Left forelimb (tissue), 1 donor: ENCODE measurements around the gene DOCK3.
"Not testable (repeated sequence)": the region's sequence is repeated elsewhere in the genome, so short reads cannot be mapped to it uniquely, and the experiment has no call there.

Experiments used
- DNase-seq: peaks from one replicate; pipeline ENCODE4 v3.0.0-alpha.2; 2018; ENCODE audit warnings: low spot score

DOCK3 gene

DNA sequence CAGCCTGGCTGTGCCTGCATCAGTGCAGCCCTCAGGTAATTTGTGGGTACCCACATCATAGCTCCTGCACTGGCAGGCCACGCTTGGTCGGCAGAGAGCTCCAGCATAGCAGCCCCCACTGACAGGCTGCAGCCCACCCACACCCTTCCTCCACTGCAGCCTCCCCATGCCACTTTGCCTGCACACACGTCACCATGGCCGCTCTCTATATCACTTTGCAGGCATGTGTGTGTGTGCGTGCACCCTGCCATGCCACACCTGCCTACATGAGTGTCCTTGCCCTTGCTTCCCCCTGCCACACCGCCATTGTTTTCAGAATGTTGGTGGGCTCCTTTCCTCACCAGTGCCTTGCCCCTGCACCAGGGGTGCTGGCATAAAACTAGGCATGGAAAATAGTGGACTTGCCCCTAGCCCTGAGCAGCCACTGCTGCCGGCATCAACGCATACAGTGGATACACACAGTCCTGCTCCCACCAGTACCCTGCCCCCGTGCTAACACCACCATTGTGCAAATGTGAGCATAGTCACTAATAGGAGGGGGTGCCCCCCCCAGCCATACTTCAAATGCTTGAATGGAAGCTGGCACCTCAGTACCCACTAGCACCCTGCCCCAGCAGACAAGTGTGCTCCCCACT, 431.6 kb downstream of the DOCK3 start:
- no peak for DNase-seq

GRCh38 chr3:51110586-51110985, 435.9 kb downstream of the DOCK3 start:
- DNase-seq = no peak

DNA sequence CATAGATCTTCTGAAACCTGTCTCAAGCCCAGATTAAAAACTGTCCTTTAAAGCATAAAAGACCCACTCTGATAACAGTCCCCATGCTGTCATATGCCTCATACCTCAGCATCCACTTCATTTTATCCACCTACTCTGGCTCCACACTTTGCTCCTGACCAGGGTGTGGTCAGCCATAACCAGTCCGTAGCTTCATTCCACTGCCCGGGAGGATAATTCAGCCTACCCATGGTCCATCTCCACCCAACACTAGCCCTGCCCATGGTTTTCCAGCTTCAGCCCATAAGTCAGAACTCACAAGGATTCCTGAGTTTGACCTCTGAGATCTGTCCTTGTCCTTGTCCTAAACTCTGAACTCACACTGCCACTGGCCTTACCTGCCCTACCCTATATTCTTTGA, 448.2 kb downstream of the DOCK3 start:
- DNase-seq = no peak

GRCh38 chr3:51123531-51123930, 448.8 kb downstream of the DOCK3 start:
- no peak for DNase-seq

- DNase-seq = not testable (repeated sequence)
These were observed 456.9 kb downstream of the DOCK3 start for GRCh38 chr3:51131607-51132006.

GRCh38 chr3:51137715-51138114, 463.0 kb downstream of the DOCK3 start:
- DNase-seq = no peak

GRCh38 chr3:51139616-51140015, 464.9 kb downstream of the DOCK3 start:
- no peak for DNase-seq

GRCh38 chr3:51141573-51141972, 466.8 kb downstream of the DOCK3 start:
- DNase-seq = no peak

- DNase-seq = no peak
These were observed 471.3 kb downstream of the DOCK3 start for GRCh38 chr3:51145811-51146585.

GRCh38 chr3:51146781-51147180, 472.1 kb downstream of the DOCK3 start:
- no peak for DNase-seq

DNA sequence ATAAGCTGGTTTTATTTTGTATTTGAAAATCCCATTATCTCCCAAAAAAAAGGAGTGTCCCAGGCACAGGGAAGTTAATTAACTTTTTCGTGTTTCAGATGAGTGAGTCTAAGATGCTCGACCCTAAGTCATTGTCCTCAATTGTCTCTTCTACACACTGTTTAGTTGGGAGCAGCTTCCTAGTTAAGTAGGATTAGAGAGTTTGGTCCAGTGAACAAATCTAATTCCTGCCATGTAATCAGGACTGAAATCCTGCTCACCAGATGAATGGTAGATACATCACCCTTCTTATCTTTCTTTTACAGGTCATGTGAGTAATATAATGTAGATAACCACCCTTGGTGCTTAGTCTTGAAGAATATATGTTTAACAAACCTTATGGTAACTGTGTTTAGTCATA, 481.4 kb downstream of the DOCK3 start:
- DNase-seq = no peak

- DNase-seq = no peak
These were observed 488.3 kb downstream of the DOCK3 start for GRCh38 chr3:51163051-51163450.

DNA sequence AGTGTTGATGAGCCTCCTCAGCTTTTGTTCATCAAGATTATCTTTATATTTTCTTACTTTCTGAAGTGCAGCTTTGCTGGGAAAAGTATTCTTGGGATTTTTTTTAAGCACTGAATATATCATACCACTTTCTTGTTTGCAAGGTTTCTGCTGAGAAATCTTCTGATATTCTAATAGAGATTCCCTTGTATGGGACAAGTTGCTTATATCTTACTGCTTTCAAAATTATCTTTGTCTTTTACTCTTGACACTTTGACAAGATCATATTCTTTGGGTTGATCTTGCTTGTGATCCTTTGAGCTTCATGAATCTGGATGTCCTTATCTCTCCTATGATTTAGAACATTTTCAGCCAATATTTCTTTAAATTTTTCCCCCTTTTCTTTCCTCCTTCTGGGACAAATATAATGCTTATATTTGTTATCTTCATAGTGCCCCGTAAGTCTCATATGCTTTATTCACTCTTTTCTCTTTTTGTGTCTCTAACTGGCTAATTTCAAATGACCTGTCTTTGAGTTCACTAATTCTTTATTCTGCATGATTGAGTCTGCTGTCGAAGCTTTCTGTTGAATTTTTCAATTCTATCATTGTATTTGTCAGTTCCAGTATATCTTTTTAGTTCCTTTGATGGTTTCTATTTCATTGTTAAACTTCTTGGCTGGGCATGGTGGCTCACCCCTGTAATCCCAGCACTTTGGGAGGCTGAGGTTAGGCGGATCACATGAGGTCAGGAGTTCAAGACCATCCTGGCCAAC, 499.0 kb downstream of the DOCK3 start:
- no peak for DNase-seq

DNA sequence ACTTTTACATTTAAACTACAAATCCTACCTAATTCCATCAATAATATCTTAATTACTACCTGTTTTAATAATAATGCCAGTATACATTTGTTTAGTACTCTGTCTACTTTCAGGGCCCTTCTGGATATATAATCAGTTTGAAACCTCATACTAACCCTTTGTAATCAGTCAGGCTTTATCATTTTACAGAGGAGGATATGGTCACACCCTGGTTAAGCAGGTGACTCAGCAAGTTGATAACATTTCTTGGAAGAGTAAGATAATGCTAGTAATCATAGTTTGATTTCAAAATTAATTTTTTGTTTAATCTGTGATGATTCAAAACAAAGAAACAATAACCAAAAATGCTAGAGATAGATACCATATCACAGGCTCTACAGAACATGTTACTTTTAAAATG, 502.2 kb downstream of the DOCK3 start:
- DNase-seq = no peak

DNA sequence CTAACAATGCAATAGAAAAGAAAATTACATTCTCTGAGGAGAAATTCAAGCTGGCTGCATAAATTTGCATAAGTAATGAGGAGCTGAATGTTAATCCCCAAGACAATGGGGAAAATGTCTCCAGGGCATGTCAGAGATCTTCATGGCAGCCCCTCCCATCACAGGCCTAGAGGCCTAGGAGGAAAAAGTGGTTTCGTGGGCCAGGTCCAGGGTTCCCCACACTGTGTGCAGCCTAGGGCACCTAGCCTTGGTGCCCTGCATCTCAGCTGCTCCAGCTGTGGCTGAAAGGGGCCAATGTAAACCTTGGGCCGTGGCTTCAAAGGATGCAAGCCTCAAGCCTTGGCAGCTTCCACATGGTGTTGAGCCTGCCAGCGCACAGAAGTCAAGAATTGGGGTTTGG, 511.7 kb downstream of the DOCK3 start:
- DNase-seq = not testable (repeated sequence)

- no peak for DNase-seq
These were observed 515.5 kb downstream of the DOCK3 start for GRCh38 chr3:51190199-51190598.

DNA sequence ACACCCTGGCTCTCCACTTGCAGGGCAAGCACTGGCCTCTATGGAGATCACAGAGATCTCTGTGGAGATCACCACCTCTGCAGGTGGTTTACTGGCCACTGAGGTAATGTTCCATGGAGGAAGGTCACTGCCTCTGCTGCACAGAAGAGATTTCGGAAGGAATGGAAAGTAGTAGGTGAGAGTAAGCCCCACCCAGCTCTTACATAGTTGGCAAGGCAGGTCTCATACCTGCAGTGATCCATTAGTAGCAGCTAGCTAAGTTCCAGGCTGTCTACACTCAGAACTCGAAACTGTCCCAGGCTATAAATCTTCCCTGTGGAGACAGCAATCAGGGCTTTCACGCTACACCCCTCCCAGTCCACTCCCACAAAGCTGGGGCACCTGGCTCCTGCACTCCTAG, 516.1 kb downstream of the DOCK3 start:
- no peak for DNase-seq

DNA sequence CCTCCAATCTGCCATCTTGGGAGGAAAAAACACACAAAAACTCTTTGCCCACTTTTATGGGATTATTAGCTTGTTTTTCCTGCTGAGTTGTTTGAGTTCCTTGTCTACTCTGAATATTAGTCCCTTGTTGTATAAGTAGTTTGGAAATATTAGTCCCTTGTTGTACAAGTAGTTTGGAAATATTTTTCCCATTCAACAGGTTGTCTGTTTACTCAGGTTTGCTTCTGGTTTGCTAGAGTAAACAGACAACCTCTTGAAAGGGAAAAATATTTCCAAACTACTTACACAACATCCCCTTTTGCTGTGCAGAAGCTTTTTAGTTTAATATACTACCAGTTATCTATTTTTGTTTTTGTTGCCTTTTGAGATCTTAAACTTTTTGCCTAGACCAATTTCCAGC, 517.0 kb downstream of the DOCK3 start:
- no peak for DNase-seq

- DNase-seq = no peak
These were observed 523.8 kb downstream of the DOCK3 start for GRCh38 chr3:51198477-51198876.

GRCh38 chr3:51199296-51199695, 524.6 kb downstream of the DOCK3 start:
- DNase-seq = not testable (repeated sequence)

- DNase-seq = no peak
These were observed 541.6 kb downstream of the DOCK3 start for GRCh38 chr3:51216291-51216690.

GRCh38 chr3:51221959-51222358, 547.2 kb downstream of the DOCK3 start:
- DNase-seq = no peak

- no peak for DNase-seq
These were observed 549.6 kb downstream of the DOCK3 start for GRCh38 chr3:51224283-51224682.
